ENCODE data around the gene LARGE2. TPM values are rescaled to one million over a fixed set of nuclear protein-coding genes. Genes with fewer than 3 reads are reported as not detected.
A peak's percentile ranks its signal among the peaks of the same experiment; 100 is the strongest.

LARGE2 gene
- total RNA-seq, 2 donors from 2014 or later = 28.5 to 35.2 TPM

GRCh38 chr11:45896422-45896984 lies 26.0 kb upstream of the LARGE2 start:
- no peak overlapping the region for H3K4me3 Mint-ChIP-seq
- H3K27me3 ChIP-seq (ENCODE audit: control insufficient read depth, insufficient read depth, low read length, poor library complexity, severe bottlenecking) = peaks cover 29% of the 10 kb centered on the region
- no peaks in the 10 kb centered on the region for H3K9me3 ChIP-seq (ENCODE audit: control insufficient read depth, low read length)
- no peaks in the 10 kb centered on the region for H3K36me3 Mint-ChIP-seq (ENCODE audit: low read depth)
- TF ChIP-seq CTCF (conservative IDR thresholded peaks at IDR 0.05) = no peak
- peaks cover 4% of the 10 kb centered on the region for H3K4me1 ChIP-seq (ENCODE audit: control insufficient read depth, insufficient read depth, low read length)
- 27 to 30% methylated on average over 12 to 19 of the region's 19 CpGs for WGBS, 2 experiments (ENCODE audit: insufficient coverage in 1 of 2, insufficient read length in 1 of 2)
- H3K9ac ChIP-seq (ENCODE audit: extremely low read depth, low read length, poor library complexity, severe bottlenecking) = no peak overlapping the region
- H3K27ac Mint-ChIP-seq = no peak overlapping the region
- peaks cover 9% of the 10 kb centered on the region for H3K4me1 Mint-ChIP-seq
- H3K9me3 Mint-ChIP-seq = no peaks in the 10 kb centered on the region
- H3K27me3 Mint-ChIP-seq (ENCODE audit: insufficient read depth) = peaks cover 16% of the 10 kb centered on the region
- H3K36me3 ChIP-seq (ENCODE audit: control insufficient read depth, insufficient read depth, low read length) = no peaks in the 10 kb centered on the region
- DNase-seq = peak; percentile 85
- no peak overlapping the region for H3K4me3 ChIP-seq (ENCODE audit: low read length)
- H3K27ac ChIP-seq (ENCODE audit: low read depth, low read length) = peak overlapping the region; percentile 60

GRCh38 chr11:45897556-45897955 lies 24.9 kb upstream of the LARGE2 start:
- no peak for DNase-seq
- Mint-ChIP-seq H3K27me3 (ENCODE audit: insufficient read depth) (peaks cover 21% of the 10 kb centered on the region), H3K4me3 (no peak overlapping the region), H3K36me3 (ENCODE audit: low read depth) (no peaks in the 10 kb centered on the region), H3K27ac (no peak overlapping the region), H3K9me3 (no peaks in the 10 kb centered on the region), H3K4me1 (peaks cover 9% of the 10 kb centered on the region)
- H3K9ac ChIP-seq (ENCODE audit: extremely low read depth, low read length, poor library complexity, severe bottlenecking) = no peak overlapping the region
- no peak overlapping the region for H3K4me3 ChIP-seq (ENCODE audit: low read length)
- H3K36me3 ChIP-seq (ENCODE audit: control insufficient read depth, insufficient read depth, low read length) = no peaks in the 10 kb centered on the region
- no peak overlapping the region for H3K27ac ChIP-seq (ENCODE audit: low read depth, low read length)
- 85 to 94% methylated on average over 6 of the region's 6 CpGs for WGBS, 2 experiments (ENCODE audit: insufficient coverage in 1 of 2, insufficient read length in 1 of 2)
- TF ChIP-seq CTCF (conservative IDR thresholded peaks at IDR 0.05) = no peak
- no peaks in the 10 kb centered on the region for H3K9me3 ChIP-seq (ENCODE audit: control insufficient read depth, low read length)
- peaks cover 4% of the 10 kb centered on the region for H3K4me1 ChIP-seq (ENCODE audit: control insufficient read depth, insufficient read depth, low read length)
- H3K27me3 ChIP-seq (ENCODE audit: control insufficient read depth, insufficient read depth, low read length, poor library complexity, severe bottlenecking) = peaks cover 31% of the 10 kb centered on the region

GRCh38 chr11:45899086-45899447 lies 23.4 kb upstream of the LARGE2 start:
- Histone ChIP-seq H3K4me3 (ENCODE audit: low read length) (peak overlapping the region; percentile 68), H3K27me3 (ENCODE audit: control insufficient read depth, insufficient read depth, low read length, poor library complexity, severe bottlenecking) (peaks cover 31% of the 10 kb centered on the region), H3K9ac (ENCODE audit: extremely low read depth, low read length, poor library complexity, severe bottlenecking) (no peak overlapping the region), H3K9me3 (ENCODE audit: control insufficient read depth, low read length) (no peaks in the 10 kb centered on the region), H3K4me1 (ENCODE audit: control insufficient read depth, insufficient read depth, low read length) (peaks cover 4% of the 10 kb centered on the region), H3K27ac (ENCODE audit: low read depth, low read length) (peak overlapping the region; percentile 97), H3K36me3 (ENCODE audit: control insufficient read depth, insufficient read depth, low read length) (no peaks in the 10 kb centered on the region)
- whole genome bisulfite sequencing, 2 experiments (ENCODE audit: insufficient coverage in 1 of 2, insufficient read length in 1 of 2) = 0 to 21% methylated on average over 2 to 3 of the region's 3 CpGs
- H3K27me3 Mint-ChIP-seq (ENCODE audit: insufficient read depth) = peaks cover 21% of the 10 kb centered on the region
- peaks cover 10% of the 10 kb centered on the region for H3K36me3 Mint-ChIP-seq (ENCODE audit: low read depth)
- no peak for TF ChIP-seq CTCF (conservative IDR thresholded peaks at IDR 0.05)
- H3K9me3 Mint-ChIP-seq = no peaks in the 10 kb centered on the region
- H3K4me3 Mint-ChIP-seq = peak overlapping the region; percentile 60
- H3K27ac Mint-ChIP-seq = no peak overlapping the region
- H3K4me1 Mint-ChIP-seq = peaks cover 5% of the 10 kb centered on the region
- no peak for DNase-seq
